NCI-H2196 treated with DMSO at 0.1 percent for 48 hours (cell line): ENCODE data around the gene HSD17B1.

Experiments
- DNase-seq: peaks from one replicate; lab custom pipeline; 2025; ENCODE audit not compliant: unreplicated experiment; lab: John Stamatoyannopoulos, UW

Gene HSD17B1

DNA sequence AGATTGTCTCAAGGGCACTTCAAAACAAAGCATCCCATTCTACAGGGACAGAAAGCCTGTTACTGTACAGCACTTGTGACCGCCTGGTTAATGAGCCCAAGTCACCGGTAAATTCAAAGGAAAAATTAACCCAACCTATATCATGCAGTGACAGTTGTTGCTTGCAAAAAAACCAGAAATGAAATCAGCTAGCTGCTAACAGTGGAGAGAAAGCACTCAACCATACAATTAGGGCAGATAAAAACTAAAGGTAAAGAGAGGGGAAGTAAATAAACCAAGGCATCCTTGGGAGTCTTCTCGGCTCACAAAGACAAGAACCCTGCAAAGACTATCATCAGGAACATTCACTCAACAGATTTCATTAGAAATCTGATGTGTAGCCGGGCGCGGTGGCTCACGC lies 50.6 kb downstream of the HSD17B1 start:
- no peak for DNase-seq
